Pancreas (tissue), 10 donors: ENCODE results near the gene CD40. TPM values are rescaled to one million over a fixed set of nuclear protein-coding genes. Genes with fewer than 3 reads are reported as not detected.

Experiments
- ATAC-seq, 4 donors: fragments of 200-7000 bp; cut with Tn5 transposase; one replicate each; pipeline versions ENCODE4 v1.8.0 to v1.9.1; 2020; ENCODE audit warnings: mild to moderate bottlenecking in 4 of 4, moderate library complexity in 4 of 4
- DNase-seq, 6 donors: peaks; one replicate each; pipeline ENCODE4 v3.0.0-alpha.2; 2020
- FAIRE-seq: peaks from 2 replicates; lab custom pipeline; 2012; peaks lifted over from hg19 to GRCh38; lab: Jason Lieb, UNC
- H3K27ac ChIP-seq, 4 donors: fragments of 200-600 bp; sonication (generic); 1 replicate in 3 of 4; 2 replicates in 1 of 4; pipeline versions ENCODE4 v1.5.0 to v1.8.0; 2020
- H3K27me3 ChIP-seq, 4 donors: fragments of 200-600 bp; one replicate each; pipeline ENCODE4 v1.8.0; 2021
- H3K36me3 ChIP-seq, 3 donors: fragments of 200-600 bp; sonication (generic) in 1 of 3; one replicate each; pipeline versions ENCODE4 v1.5.0 to v1.8.0; 2020 to 2021
- H3K4me1 ChIP-seq, 3 donors: fragments of 200-600 bp; one replicate each; pipeline ENCODE4 v1.8.0; 2021
- H3K4me3 ChIP-seq, 4 donors: fragments of 200-600 bp; sonication (generic) in 2 of 4; one replicate each; pipeline versions ENCODE4 v1.5.0 to v1.8.0; 2020 to 2021
- H3K9me3 ChIP-seq, 4 donors: fragments of 200-600 bp; one replicate each; pipeline ENCODE4 v1.8.0; 2021
- WGBS, 2 donors: extraction: QIAGEN DNeasy Blood & Tissue Kit; methylation state at CpG; one replicate each; pipeline ENCODE4 v1.1.7; 2013; 5-methylcytosine and 5-hydroxymethylcytosine counted together
- intact Hi-C, 3 donors: fragments of 100-400 bp; cut with DNase I; formaldehyde crosslinking; loops; one replicate each; pipeline versions ENCODE4 v1.11.1 to v1.14.2; 2022
- polyA plus RNA-seq, 2 donors: library from polyadenylated mRNA; stranded (reverse); fragments of 200-250 nt; gene quantifications; one replicate each; pipeline ENCODE4 v1.2.3, GENCODE V29; 2013
- total RNA-seq, 6 donors: library from RNA; stranded (reverse); fragmentation: NEBNext Ultra II Directional in 4 of 6; extraction: Animal tissue kit (Norgen Biotek cat#: 25700) in 4 of 6; gene quantifications; one replicate each; pipeline versions ENCODE4 v1.2.1 to v1.2.4, GENCODE V29; 2021 to 2023
- TF ChIP-seq, protein P1 (sequence below), 4 donors: fragments of 200-600 bp; sonication (generic) in 3 of 4; IDR thresholded peaks; one replicate each; pipeline versions ENCODE4 v1.5.0 to v1.8.0; 2021; ENCODE audit warnings: antibody characterized with exemption in 4 of 4
- donor health status: healthy with polysubstance abuse.
- donor health status: DM: no; HTN: no; CAD: no; lungs with moderate emphysema.
- donor health status: DM: no; HTN: no; CAD: no.
- donor health status: control.
- donor health status: control.
- donor health status: Bipolar disorder and iron deficiency.
- donor health status: DM: yes; HTN: yes; CAD: no.
- donor health status: DM: no; HTN: no; CAD: no.
- donor health status: DM: no; HTN: no; CAD: no.
- donor health status: DM: yes; HTN: yes; CAD: no.

Gene CD40
- total and polyA plus RNA-seq, 8 donors: 8.4 to 20.8 (median 9.7) TPM

DNA sequence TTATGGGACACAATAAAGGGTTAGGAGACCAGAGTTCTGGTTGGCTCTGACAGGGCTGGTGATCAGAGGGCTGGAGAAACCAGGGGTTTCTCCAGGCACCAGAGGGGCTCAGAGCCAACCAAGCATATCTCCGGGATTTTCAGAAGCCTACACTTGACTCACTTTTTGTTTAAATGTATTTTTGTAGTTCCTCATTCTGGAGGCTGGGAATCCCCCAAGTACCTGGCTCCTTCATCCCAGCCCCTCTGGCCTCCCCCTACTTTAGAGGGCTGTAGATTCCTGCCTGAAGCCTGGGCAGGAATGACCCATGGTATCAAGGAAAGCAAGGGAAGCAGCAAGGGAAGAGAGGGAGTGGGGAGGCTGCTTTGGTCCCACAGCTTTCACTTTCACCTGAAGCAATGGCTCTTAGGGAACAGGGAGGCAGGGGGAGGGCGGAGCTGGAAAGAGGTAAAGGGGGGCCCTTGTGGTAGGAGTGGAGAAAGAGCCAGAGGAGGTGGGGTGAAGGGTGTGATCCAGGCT lies 973 bp downstream of the CD40 start:
- FAIRE-seq (no peak), DNase-seq (no peak), ATAC-seq (peak in 1 of 4 donors; percentile 2)
- Histone ChIP-seq H3K36me3 (peaks cover 0 to 14% (median 0%) of the 10 kb centered on the region in 3 donors), H3K9me3 (no peaks in the 10 kb centered on the region), H3K4me3 (peak overlapping the region in 2 of 4 donors; percentile 37 to 57), H3K27ac (peak overlapping the region in 2 of 4 donors; percentile 65 to 81), H3K4me1 (peaks cover 0 to 15% (median 4%) of the 10 kb centered on the region in 3 donors), H3K27me3 (no peaks in the 10 kb centered on the region)
- WGBS, 2 donors: 64 to 84% methylated on average over 2 of the region's 2 CpGs
- TF ChIP-seq, protein P1, sequence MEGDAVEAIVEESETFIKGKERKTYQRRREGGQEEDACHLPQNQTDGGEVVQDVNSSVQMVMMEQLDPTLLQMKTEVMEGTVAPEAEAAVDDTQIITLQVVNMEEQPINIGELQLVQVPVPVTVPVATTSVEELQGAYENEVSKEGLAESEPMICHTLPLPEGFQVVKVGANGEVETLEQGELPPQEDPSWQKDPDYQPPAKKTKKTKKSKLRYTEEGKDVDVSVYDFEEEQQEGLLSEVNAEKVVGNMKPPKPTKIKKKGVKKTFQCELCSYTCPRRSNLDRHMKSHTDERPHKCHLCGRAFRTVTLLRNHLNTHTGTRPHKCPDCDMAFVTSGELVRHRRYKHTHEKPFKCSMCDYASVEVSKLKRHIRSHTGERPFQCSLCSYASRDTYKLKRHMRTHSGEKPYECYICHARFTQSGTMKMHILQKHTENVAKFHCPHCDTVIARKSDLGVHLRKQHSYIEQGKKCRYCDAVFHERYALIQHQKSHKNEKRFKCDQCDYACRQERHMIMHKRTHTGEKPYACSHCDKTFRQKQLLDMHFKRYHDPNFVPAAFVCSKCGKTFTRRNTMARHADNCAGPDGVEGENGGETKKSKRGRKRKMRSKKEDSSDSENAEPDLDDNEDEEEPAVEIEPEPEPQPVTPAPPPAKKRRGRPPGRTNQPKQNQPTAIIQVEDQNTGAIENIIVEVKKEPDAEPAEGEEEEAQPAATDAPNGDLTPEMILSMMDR (IDR thresholded peaks at IDR 0.05): no peak
- intact Hi-C loops: no loop called here

DNA sequence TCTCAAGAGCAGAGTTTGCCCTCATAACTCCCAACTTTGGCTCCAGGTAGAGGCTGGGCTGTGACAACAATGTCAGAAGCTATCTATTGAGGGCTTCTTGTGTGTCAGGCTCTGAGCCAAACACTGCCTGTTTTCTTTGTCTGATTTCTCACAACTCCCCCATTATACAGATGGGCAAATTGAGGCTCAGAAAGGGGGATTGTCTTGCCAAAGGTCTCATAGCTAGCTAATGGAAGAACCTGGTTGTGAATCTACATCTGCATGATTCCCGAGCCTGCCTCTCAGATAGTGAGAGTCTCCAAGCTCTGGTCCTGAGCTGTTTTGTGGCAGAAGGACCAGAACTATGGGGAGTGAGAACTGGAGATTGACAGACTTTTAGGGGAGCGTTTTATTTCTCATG lies 1.4 kb downstream of the CD40 start:
- 69 to 73% methylated on average over 2 of the region's 2 CpGs for WGBS, 2 donors

DNA sequence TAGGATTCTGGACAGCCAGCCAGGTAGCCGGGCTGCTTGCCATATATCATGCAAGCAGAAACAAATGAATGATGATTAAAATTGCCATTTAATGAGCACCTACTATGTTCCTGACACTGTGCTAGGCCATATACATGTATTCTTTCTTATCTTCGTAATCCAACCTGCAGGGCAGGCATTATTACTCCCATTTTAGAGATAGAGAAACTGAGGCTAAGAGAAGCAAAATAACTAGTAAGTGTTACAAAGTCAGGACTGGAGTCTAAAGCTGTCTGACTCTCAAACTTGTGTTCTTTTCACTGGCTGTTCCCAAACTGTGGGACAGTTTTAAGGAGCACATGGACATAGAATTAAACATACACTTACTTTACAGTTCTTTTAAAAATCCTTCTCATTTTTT lies 2.0 kb downstream of the CD40 start:
- no peak for DNase-seq
- Histone ChIP-seq H3K9me3 (no peaks in the 10 kb centered on the region), H3K4me1 (peaks cover 0 to 15% (median 4%) of the 10 kb centered on the region in 3 donors), H3K36me3 (peaks cover 0 to 14% (median 0%) of the 10 kb centered on the region in 3 donors), H3K27me3 (no peaks in the 10 kb centered on the region), H3K4me3 (no peak overlapping the region), H3K27ac (no peak overlapping the region)
- TF ChIP-seq, protein P1 (IDR thresholded peaks at IDR 0.05): no peak
- 92 to 95% methylated on average over 2 of the region's 2 CpGs for WGBS, 2 donors
- no peak for FAIRE-seq
- intact Hi-C loops: no loop called here
- ATAC-seq: no peak

More for the DNA sequence above, 1.4 kb downstream of the CD40 start:
- ATAC-seq (no peak), FAIRE-seq (no peak), DNase-seq (no peak)
- no peak overlapping the region for H3K4me3 ChIP-seq
- H3K9me3 ChIP-seq: no peaks in the 10 kb centered on the region
- H3K27ac ChIP-seq: no peak overlapping the region
- intact Hi-C loops: no loop called here
- peaks cover 0 to 14% (median 0%) of the 10 kb centered on the region in 3 donors for H3K36me3 ChIP-seq
- peaks cover 0 to 15% (median 4%) of the 10 kb centered on the region in 3 donors for H3K4me1 ChIP-seq
- TF ChIP-seq, protein P1 (IDR thresholded peaks at IDR 0.05): no peak
- no peaks in the 10 kb centered on the region for H3K27me3 ChIP-seq

DNA sequence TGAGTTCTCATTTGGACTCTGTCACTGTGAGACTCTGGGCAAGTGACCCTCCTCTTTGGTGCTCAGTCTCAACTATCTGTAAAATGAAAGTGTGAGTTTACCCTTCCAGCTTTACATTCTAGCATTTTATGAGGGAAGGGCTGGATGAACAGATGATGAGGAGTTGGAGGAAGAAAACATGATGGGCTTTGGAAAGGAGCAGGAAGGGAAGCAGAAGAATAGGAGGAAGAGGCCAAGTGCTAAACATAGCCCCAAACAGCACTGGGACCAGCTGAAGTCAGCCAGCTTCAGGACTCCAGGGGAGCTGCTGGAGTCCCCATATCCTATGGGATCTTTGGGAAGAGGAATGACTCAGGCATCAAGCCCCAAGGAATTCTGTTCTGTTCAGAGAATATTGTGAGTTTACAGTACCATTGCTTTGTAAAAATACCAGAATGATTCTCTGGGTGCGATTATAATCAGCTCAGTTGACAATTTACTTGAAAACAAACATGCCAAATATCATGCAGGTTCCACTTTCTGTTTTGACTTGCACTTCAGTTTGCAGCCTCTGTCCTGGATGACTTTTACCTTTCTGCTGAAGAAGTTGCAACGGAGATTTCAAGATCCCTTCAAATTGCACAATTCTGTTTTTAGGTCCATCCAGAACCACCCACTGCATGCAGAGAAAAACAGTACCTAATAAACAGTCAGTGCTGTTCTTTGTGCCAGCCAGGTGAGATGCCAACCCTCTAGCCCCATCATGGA lies 3.2 kb downstream of the CD40 start:
- no peak for DNase-seq
- H3K4me3 ChIP-seq: no peak overlapping the region
- H3K27ac ChIP-seq: no peak overlapping the region
- H3K9me3 ChIP-seq: no peaks in the 10 kb centered on the region
- no peak for FAIRE-seq
- H3K27me3 ChIP-seq: no peaks in the 10 kb centered on the region
- WGBS, 2 donors: 53 to 67% methylated on average over 2 of the region's 2 CpGs
- peaks cover 0 to 14% (median 0%) of the 10 kb centered on the region in 3 donors for H3K36me3 ChIP-seq
- intact Hi-C loops: no loop called here
- TF ChIP-seq, protein P1 (IDR thresholded peaks at IDR 0.05): no peak
- no peak for ATAC-seq
- H3K4me1 ChIP-seq: peaks cover 0 to 15% (median 4%) of the 10 kb centered on the region in 3 donors

DNA sequence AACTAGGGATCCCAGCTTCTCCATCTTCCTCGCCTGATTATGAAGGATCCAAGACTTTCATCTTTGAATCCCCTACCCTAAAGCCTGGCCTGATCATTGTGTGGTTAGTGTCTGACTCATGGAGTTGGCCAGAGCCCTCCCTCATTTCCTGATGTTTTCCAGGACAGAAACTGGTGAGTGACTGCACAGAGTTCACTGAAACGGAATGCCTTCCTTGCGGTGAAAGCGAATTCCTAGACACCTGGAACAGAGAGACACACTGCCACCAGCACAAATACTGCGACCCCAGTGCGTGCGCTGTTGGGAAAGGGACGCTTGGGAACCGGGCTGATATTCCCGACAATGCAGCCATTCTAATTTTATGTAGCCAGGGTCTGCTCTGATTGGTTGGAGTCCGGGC lies 4.0 kb downstream of the CD40 start:
- ATAC-seq: no peak
- 76 to 88% methylated on average over 11 of the region's 11 CpGs for WGBS, 2 donors
- H3K27me3 ChIP-seq: no peaks in the 10 kb centered on the region
- H3K4me1 ChIP-seq: peaks cover 0 to 12% (median 4%) of the 10 kb centered on the region in 3 donors
- H3K4me3 ChIP-seq: no peak overlapping the region
- no peaks in the 10 kb centered on the region for H3K9me3 ChIP-seq
- intact Hi-C loops: no loop called here
- TF ChIP-seq, protein P1 (IDR thresholded peaks at IDR 0.05): no peak
- H3K27ac ChIP-seq: no peak overlapping the region
- no peak for DNase-seq
- no peak for FAIRE-seq
- H3K36me3 ChIP-seq: peaks cover 0 to 14% (median 0%) of the 10 kb centered on the region in 3 donors
